ENCODE data around the gene NOS1AP. TPM values are rescaled to one million over a fixed set of nuclear protein-coding genes. Genes with fewer than 3 reads are reported as not detected.

NOS1AP gene
- total RNA-seq, 1 experiment from 2014 or later = 14.7 TPM

DNA sequence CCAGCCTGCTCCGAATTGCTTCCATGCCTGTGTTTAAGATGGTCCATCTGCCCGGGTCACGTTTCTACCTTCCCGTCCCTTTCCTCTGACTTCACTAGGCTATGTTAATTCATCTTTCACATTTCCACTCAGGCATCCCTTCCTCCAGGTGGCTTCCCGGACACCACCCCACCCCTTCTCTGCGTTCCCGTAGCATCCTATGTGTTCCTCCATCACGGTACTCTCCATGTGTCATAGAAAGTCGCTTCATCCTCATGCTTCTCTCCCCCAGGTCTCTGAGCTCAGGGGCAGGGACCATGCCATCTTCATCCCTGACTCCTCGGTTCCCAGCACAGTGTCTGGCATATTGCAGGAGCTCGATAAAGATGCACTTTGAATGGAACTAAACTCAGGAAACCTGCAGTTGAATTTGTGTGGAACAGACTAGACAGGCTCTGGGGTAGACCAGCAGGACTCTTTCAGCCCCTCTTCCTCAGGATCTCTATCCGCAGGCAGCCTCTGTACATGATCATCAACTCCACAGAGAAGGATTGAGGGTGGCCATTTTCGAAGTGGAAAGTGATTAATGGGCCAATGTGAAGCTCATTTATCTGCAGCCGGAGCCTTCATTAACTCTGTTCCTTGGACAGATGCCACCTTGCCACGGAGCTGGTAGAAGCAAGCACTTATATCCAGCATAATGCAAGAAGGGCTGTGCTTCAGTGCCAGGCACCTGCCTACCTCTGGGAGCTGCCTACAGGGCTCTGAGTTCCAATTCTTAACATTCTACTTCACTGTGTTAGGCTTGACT is 321.1 kb downstream of the NOS1AP start:
- no peak overlapping the region for H3K27ac Mint-ChIP-seq
- ATAC-seq = no peak
- H3K27me3 Mint-ChIP-seq (ENCODE audit: low read depth) = no peaks in the 10 kb centered on the region
- no peak for DNase-seq (ENCODE audit: low spot score)
- CTCF ChIA-PET = interaction anchor here (0.5 to 3.8 kb wide), 6 partner anchors 30 to 367 kb away, joined by 4 to 50 read pairs (median 6); partner anchors contain the start of gene OLFML2B
- no peaks in the 10 kb centered on the region for H3K36me3 Mint-ChIP-seq
- no peaks in the 10 kb centered on the region for H3K9me3 Mint-ChIP-seq
- POLR2A ChIA-PET = no interaction called here
- peaks cover 23% of the 10 kb centered on the region for H3K4me1 Mint-ChIP-seq
- H3K4me3 Mint-ChIP-seq = no peak overlapping the region
- no peak for TF ChIP-seq ZNF232 (CRISPR knock-in tag; IDR thresholded peaks at IDR 0.05)

DNA sequence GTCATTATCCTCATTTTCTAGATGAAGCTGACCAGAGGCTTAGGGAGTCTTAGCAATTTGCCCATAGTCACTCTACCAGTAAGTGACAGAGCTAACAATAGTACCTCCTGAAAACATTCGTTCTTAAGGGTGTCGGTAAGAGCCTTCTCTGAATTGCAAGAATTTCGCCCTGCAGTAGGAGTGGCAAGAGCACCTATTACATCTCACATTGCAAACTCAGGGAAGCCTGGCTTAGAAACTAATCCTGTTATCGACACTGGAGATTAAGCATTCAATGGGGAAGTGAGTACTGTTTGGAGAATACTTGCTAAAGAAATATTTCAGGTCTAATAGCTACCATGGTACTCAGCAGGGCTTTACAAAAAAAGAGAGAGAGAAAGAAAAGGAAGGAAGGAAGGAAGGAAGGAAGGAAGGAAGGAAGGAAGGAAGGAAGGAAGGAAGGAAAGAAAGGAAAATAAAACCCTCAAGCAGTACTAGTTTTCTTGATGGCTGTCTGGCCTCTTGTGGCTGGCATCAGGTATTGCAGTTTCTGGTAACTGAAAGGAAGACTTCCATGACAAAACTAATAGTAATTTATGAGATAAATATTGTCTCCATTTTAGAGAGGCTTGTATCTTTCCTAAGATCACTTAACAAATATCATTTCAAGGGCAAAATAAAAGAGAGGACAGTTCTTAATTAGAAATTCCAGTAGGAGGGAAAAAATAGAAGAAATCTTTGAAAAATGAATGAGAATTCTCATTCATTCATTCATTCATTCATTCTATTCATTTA is 322.5 kb downstream of the NOS1AP start:
- H3K27ac Mint-ChIP-seq = 0 out of 2 replicates have a peak overlapping the region, but pooled peaks have one; percentile 57
- ATAC-seq (peak; percentile 38), DNase-seq (ENCODE audit: low spot score) (no peak)
- 0 out of 2 replicates have a peak, but pooled peaks cover 8% of the 10 kb centered on the region for H3K9me3 Mint-ChIP-seq
- TF ChIP-seq ETV6 (CRISPR knock-in tag; IDR thresholded peaks at IDR 0.05) = 0 out of 2 replicates have a peak, but pooled peaks have one; percentile 54
- TF ChIP-seq NR1H2 (CRISPR knock-in tag; IDR thresholded peaks at IDR 0.05) = no peak
- TF ChIP-seq, protein P1, sequence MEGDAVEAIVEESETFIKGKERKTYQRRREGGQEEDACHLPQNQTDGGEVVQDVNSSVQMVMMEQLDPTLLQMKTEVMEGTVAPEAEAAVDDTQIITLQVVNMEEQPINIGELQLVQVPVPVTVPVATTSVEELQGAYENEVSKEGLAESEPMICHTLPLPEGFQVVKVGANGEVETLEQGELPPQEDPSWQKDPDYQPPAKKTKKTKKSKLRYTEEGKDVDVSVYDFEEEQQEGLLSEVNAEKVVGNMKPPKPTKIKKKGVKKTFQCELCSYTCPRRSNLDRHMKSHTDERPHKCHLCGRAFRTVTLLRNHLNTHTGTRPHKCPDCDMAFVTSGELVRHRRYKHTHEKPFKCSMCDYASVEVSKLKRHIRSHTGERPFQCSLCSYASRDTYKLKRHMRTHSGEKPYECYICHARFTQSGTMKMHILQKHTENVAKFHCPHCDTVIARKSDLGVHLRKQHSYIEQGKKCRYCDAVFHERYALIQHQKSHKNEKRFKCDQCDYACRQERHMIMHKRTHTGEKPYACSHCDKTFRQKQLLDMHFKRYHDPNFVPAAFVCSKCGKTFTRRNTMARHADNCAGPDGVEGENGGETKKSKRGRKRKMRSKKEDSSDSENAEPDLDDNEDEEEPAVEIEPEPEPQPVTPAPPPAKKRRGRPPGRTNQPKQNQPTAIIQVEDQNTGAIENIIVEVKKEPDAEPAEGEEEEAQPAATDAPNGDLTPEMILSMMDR (IDR thresholded peaks at IDR 0.05) = peak; percentile 75
- no peak overlapping the region for H3K4me3 Mint-ChIP-seq
- no peaks in the 10 kb centered on the region for H3K27me3 Mint-ChIP-seq (ENCODE audit: low read depth)
- POLR2A ChIA-PET = no interaction called here
- no peaks in the 10 kb centered on the region for H3K36me3 Mint-ChIP-seq
- CTCF ChIA-PET = interaction anchor here (0.6 to 3.8 kb wide), 8 partner anchors 10 to 355 kb away, joined by 3 to 50 read pairs (median 4); no protein-coding TSS in a partner anchor
- peaks cover 23% of the 10 kb centered on the region for H3K4me1 Mint-ChIP-seq

DNA sequence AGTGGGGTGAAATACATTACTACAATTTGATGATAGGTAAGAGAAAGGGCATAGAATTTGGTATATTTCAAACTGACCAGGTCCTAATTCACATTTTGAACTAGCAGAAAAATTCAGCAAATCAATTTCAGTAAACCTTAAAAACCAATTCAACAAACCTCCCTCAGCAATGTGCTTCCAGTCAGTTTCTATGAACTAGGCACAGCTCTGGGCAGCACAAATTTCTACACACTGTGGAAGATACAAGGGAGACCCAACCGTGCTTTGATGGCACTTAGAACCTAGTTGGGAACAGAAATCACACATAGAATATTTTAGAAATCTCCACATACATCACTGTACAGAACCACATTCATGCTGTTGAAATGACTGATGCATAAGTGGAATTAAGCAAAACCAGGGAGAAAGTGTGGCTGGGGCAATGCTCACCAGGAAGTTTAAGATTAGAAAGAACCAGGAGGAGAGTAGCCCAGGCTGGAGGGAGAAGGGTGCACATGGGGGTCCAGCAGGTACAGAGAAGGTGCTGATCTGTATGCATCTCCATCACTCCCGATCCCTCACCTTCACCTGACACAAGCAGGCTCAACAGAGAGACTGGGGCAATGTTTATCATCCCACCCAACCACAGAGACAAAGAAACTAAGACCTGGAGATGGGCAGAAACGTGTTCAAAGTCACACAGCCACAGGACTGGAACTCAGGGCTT is 326.9 kb downstream of the NOS1AP start:
- Mint-ChIP-seq H3K27ac (no peak overlapping the region), H3K9me3 (0 out of 2 replicates have a peak, but pooled peaks cover 8% of the 10 kb centered on the region), H3K27me3 (ENCODE audit: low read depth) (no peaks in the 10 kb centered on the region), H3K36me3 (no peaks in the 10 kb centered on the region), H3K4me3 (no peak overlapping the region), H3K4me1 (peaks cover 31% of the 10 kb centered on the region)
- TF ChIP-seq, protein P2, sequence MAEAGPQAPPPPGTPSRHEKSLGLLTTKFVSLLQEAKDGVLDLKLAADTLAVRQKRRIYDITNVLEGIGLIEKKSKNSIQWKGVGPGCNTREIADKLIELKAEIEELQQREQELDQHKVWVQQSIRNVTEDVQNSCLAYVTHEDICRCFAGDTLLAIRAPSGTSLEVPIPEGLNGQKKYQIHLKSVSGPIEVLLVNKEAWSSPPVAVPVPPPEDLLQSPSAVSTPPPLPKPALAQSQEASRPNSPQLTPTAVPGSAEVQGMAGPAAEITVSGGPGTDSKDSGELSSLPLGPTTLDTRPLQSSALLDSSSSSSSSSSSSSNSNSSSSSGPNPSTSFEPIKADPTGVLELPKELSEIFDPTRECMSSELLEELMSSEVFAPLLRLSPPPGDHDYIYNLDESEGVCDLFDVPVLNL (CRISPR knock-in tag; IDR thresholded peaks at IDR 0.05; ENCODE audit: borderline replicate concordance, low read depth) = no peak
- TF ChIP-seq ESRRA (CRISPR knock-in tag; IDR thresholded peaks at IDR 0.05; ENCODE audit: borderline replicate concordance) (no peak), FOXK1 (CRISPR knock-in tag; IDR thresholded peaks at IDR 0.05) (no peak), ELF4 (CRISPR knock-in tag; IDR thresholded peaks at IDR 0.05; ENCODE audit: low read depth) (no peak), IRF2 (CRISPR knock-in tag; IDR thresholded peaks at IDR 0.05; ENCODE audit: borderline replicate concordance, low read depth) (no peak), NFE2L1 (CRISPR knock-in tag; IDR thresholded peaks at IDR 0.05) (no peak), ZNF121 (CRISPR knock-in tag; IDR thresholded peaks at IDR 0.05) (no peak), EMX1 (CRISPR knock-in tag; IDR thresholded peaks at IDR 0.05) (no peak)
- TF ChIP-seq, protein P3, sequence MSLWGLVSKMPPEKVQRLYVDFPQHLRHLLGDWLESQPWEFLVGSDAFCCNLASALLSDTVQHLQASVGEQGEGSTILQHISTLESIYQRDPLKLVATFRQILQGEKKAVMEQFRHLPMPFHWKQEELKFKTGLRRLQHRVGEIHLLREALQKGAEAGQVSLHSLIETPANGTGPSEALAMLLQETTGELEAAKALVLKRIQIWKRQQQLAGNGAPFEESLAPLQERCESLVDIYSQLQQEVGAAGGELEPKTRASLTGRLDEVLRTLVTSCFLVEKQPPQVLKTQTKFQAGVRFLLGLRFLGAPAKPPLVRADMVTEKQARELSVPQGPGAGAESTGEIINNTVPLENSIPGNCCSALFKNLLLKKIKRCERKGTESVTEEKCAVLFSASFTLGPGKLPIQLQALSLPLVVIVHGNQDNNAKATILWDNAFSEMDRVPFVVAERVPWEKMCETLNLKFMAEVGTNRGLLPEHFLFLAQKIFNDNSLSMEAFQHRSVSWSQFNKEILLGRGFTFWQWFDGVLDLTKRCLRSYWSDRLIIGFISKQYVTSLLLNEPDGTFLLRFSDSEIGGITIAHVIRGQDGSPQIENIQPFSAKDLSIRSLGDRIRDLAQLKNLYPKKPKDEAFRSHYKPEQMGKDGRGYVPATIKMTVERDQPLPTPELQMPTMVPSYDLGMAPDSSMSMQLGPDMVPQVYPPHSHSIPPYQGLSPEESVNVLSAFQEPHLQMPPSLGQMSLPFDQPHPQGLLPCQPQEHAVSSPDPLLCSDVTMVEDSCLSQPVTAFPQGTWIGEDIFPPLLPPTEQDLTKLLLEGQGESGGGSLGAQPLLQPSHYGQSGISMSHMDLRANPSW (CRISPR knock-in tag; conservative IDR thresholded peaks at IDR 0.05; ENCODE audit: low read depth) = no peak
- ChIA-PET CTCF (no interaction called here), POLR2A (no interaction called here)
- no peak for DNase-seq (ENCODE audit: low spot score)
- ATAC-seq = no peak

Measured in WTC11 (cell line).